Caki2 (cell line): ENCODE data around the gene NTPCR. TPM values are rescaled to one million over a fixed set of nuclear protein-coding genes. Genes with fewer than 3 reads are reported as not detected.
"Not testable (repeated sequence)": the region's sequence is repeated elsewhere in the genome, so short reads cannot be mapped to it uniquely, and the experiment has no call there.

Experiments
- DNase-seq: peaks from one replicate; pipeline ENCODE4 v3.0.0-alpha.2; 2015; ENCODE audit warnings: low read depth
- in situ Hi-C: cut with HindIII; loops from 2 replicates; pipeline ENCODE4 v1.10.0; 2016; ENCODE audit warnings: low sequenced_read_pairs, low pct_unique_long_range_greater_than_20kb, mixed read lengths
- total RNA-seq: library from RNA; depleted of rRNA; stranded (reverse); fragments of >200 nt; shearing (Covaris generic); gene quantifications from 2 replicates; pipeline ENCODE4 v1.2.3, GENCODE V29; 2014; ENCODE audit warnings: low replicate concordance

Gene NTPCR
- total RNA-seq, 1 experiment from 2014 or later = 105 TPM

- in situ Hi-C loops = no loop called here
- no peak for DNase-seq
Measured at GRCh38 chr1:232992227-232992626, 41.8 kb downstream of the NTPCR start.

GRCh38 chr1:232993555-232993954 is 43.1 kb downstream of the NTPCR start:
- DNase-seq = no peak
- in situ Hi-C loops = no loop called here

- in situ Hi-C loops = no loop called here
Measured at GRCh38 chr1:232995189-232995588, 44.8 kb downstream of the NTPCR start.

GRCh38 chr1:232996143-232996542 is 45.7 kb downstream of the NTPCR start:
- in situ Hi-C loops = no loop called here
- DNase-seq = no peak

More at GRCh38 chr1:232995189-232995588, 44.8 kb downstream of the NTPCR start:
- DNase-seq = no peak

GRCh38 chr1:232998138-232998537 is 47.7 kb downstream of the NTPCR start:
- DNase-seq = no peak
- in situ Hi-C loops = no loop called here

- DNase-seq = no peak
- in situ Hi-C loops = no loop called here
Measured at GRCh38 chr1:232998646-232999045, 48.2 kb downstream of the NTPCR start.

GRCh38 chr1:232999956-233000625 is 49.7 kb downstream of the NTPCR start:
- in situ Hi-C loops = no loop called here
- DNase-seq = no peak

GRCh38 chr1:233003638-233004037 is 53.2 kb downstream of the NTPCR start:
- DNase-seq, in situ Hi-C loops: not testable (repeated sequence)

GRCh38 chr1:233004451-233004850 is 54.0 kb downstream of the NTPCR start:
- no peak for DNase-seq
- in situ Hi-C loops = no loop called here

GRCh38 chr1:233005156-233005555 is 54.7 kb downstream of the NTPCR start:
- in situ Hi-C loops = no loop called here
- DNase-seq = no peak

- DNase-seq = no peak
- in situ Hi-C loops = no loop called here
Measured at GRCh38 chr1:233005703-233006102, 55.3 kb downstream of the NTPCR start.

GRCh38 chr1:233006108-233006507 is 55.7 kb downstream of the NTPCR start:
- in situ Hi-C loops = no loop called here
- DNase-seq = no peak

- no peak for DNase-seq
Measured at GRCh38 chr1:233006541-233006973, 56.1 kb downstream of the NTPCR start.

GRCh38 chr1:233010146-233010545 is 59.7 kb downstream of the NTPCR start:
- DNase-seq = no peak
- in situ Hi-C loops = no loop called here

More at GRCh38 chr1:233006541-233006973, 56.1 kb downstream of the NTPCR start:
- in situ Hi-C loops = no loop called here

- no peak for DNase-seq
- in situ Hi-C loops = no loop called here
Measured at GRCh38 chr1:233012021-233012420, 61.6 kb downstream of the NTPCR start.

- in situ Hi-C loops = no loop called here
- no peak for DNase-seq
Measured at GRCh38 chr1:233015965-233016364, 65.6 kb downstream of the NTPCR start.

- no peak for DNase-seq
- in situ Hi-C loops = no loop called here
Measured at GRCh38 chr1:233016798-233017197, 66.4 kb downstream of the NTPCR start.

- in situ Hi-C loops = no loop called here
- no peak for DNase-seq
Measured at GRCh38 chr1:233019083-233019482, 68.7 kb downstream of the NTPCR start.

- no peak for DNase-seq
- in situ Hi-C loops = no loop called here
Measured at GRCh38 chr1:233019778-233020325, 69.4 kb downstream of the NTPCR start.

GRCh38 chr1:233020426-233020825 is 70.0 kb downstream of the NTPCR start:
- in situ Hi-C loops = no loop called here
- DNase-seq = no peak
